GM12864 (cell line): ENCODE measurements around the gene CWC25.
A peak's percentile ranks its signal among the peaks of the same experiment; 100 is the strongest.

ENCODE experiments used
- DNase-seq: peaks from one replicate; pipeline ENCODE4 v3.0.0-alpha.2; 2011; ENCODE audit warnings: low read depth
- H3K4me3 ChIP-seq: 2 replicates; pipeline ENCODE4 v1.5.1; 2011; ENCODE audit warnings: mild to moderate bottlenecking, low read depth, low read length, control low read depth
- TF ChIP-seq, protein P1 (sequence below): IDR thresholded peaks from 2 replicates; pipeline ENCODE4 v1.5.1; 2011; ENCODE audit warnings: low read depth, mild to moderate bottlenecking, moderate library complexity, low read length, control low read depth, inconsistent platforms; ENCODE audit errors: missing control alignments

The CWC25 gene

DNA sequence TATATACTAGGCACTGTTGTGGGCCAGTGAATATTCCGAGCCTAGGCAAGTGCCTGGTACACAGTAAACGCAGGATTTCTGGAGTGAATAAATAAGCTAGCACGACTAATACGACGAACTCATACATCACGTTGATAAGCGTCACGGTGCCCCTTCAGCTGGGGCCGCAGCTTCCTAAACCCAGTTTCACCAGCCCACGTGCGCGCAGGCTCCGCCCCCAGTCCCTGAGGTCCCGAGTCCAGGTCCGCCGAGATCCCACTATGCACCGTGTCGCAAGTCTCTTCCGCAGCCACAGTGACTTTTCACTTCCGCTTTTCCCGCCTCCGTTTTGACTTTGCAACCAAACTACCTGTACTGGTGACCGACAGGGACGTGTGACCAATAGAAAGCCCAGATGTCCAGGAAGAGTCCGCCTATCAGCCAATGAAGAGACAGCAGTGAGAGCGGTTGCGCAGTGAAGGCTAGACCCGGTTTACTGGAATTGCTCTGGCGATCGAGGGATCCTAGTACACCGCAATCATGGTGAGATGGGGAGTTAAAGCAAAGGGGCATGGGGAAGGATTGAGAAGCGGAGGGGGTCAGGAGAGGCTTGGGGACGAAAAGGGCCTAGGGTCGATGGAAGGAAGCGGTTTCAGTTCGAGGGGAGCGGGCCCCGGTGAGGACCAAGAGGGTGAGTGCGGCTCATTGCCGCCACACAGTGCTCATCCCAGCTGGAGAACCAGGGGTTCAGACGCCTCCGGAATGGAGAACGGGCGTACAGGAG lies 72.6 kb downstream of the CWC25 start, which contains the start of gene PSMB3:
Gene PSMB3 (plus strand): TSS at position 434 of the 763 bp plus-strand sequence. CDS start 86 bp downstream, at position 520.
- TF ChIP-seq, protein P1, sequence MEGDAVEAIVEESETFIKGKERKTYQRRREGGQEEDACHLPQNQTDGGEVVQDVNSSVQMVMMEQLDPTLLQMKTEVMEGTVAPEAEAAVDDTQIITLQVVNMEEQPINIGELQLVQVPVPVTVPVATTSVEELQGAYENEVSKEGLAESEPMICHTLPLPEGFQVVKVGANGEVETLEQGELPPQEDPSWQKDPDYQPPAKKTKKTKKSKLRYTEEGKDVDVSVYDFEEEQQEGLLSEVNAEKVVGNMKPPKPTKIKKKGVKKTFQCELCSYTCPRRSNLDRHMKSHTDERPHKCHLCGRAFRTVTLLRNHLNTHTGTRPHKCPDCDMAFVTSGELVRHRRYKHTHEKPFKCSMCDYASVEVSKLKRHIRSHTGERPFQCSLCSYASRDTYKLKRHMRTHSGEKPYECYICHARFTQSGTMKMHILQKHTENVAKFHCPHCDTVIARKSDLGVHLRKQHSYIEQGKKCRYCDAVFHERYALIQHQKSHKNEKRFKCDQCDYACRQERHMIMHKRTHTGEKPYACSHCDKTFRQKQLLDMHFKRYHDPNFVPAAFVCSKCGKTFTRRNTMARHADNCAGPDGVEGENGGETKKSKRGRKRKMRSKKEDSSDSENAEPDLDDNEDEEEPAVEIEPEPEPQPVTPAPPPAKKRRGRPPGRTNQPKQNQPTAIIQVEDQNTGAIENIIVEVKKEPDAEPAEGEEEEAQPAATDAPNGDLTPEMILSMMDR, result no peak
- H3K4me3 ChIP-seq, result peak within 1 kb of the TSS; percentile 86
- DNase-seq, result peak; percentile 100

DNA sequence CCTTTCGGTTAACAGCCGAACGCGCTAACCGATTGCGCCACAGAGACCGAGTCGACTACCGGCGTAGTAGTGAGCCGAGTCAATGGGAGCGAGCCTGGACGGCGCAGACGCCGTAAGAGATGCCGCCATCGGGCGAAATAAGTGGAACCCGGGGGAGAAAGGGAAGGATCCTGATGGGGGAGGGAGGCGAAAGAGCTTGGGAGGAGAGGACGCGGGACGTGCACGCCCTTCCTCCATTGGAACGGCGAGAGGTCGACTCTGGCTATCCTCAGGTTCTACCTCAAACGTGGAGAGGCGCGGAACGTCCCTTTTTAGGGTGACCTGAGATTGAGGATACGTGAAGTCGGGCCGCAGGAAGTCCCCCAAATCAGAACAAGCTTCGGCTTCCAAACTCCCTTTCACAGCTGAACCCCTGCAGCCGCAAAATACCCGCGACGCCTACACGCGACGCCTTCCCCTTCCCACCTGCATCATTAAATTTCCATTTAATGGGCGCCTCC lies 73.3 kb downstream of the CWC25 start:
- DNase-seq, result no peak
- TF ChIP-seq, protein P1, result no peak
- peak overlapping the region; percentile 86 for H3K4me3 ChIP-seq

DNA sequence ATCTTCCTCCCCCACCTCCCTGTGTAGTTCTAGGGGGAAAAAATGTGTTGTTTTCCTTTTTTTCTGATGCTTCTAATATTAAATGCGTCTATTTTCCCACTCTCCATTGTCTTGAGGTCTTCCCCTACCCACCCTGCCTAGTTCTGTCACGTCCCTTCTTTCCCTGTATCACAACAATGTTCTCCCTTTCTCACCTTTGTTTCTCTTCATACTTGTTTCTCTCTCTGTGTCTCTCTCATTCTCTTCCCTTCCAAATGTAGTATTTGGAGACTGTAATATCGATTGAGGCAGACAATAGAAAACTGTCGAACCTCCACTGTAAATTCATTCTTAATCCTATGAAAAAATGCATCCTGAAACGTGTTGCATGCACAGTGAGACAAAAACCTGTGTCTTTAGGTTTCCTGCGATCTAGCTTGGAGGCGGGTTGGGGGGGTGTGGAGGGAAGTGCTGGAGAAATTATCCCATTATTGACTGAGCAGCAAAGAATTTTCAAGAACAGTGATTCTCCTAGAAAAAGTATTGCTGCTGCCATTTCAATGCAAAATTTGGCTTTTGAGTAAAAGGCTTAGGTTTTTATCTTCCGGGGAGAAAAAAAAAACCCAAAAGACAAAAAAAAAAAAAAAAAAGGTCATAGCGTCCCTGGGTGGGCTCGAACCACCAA lies 73.8 kb downstream of the CWC25 start:
- peak overlapping the region; percentile 86 for H3K4me3 ChIP-seq
- DNase-seq, result no peak

More for the DNA sequence above, 73.8 kb downstream of the CWC25 start:
- TF ChIP-seq, protein P1, result no peak
